ENCODE results near the gene ACO2.
A peak's percentile ranks its signal among the peaks of the same experiment; 100 is the strongest.

The ACO2 gene

GRCh38 chr22:41524809-41525449 lies 56.0 kb downstream of the ACO2 start:
- peaks cover 72% of the 10 kb centered on the region for H3K36me3 ChIP-seq
- no peaks in the 10 kb centered on the region for H3K4me1 ChIP-seq
- no peaks in the 10 kb centered on the region for H3K9me3 ChIP-seq
- no peak for TF ChIP-seq CTCF (IDR thresholded peaks at IDR 0.05; ENCODE audit: low read depth, low read length)
- DNase-seq: no peak
- H3K4me3 ChIP-seq (ENCODE audit: low read depth, low read length): no peak overlapping the region
- H3K27me3 ChIP-seq: no peaks in the 10 kb centered on the region

DNA sequence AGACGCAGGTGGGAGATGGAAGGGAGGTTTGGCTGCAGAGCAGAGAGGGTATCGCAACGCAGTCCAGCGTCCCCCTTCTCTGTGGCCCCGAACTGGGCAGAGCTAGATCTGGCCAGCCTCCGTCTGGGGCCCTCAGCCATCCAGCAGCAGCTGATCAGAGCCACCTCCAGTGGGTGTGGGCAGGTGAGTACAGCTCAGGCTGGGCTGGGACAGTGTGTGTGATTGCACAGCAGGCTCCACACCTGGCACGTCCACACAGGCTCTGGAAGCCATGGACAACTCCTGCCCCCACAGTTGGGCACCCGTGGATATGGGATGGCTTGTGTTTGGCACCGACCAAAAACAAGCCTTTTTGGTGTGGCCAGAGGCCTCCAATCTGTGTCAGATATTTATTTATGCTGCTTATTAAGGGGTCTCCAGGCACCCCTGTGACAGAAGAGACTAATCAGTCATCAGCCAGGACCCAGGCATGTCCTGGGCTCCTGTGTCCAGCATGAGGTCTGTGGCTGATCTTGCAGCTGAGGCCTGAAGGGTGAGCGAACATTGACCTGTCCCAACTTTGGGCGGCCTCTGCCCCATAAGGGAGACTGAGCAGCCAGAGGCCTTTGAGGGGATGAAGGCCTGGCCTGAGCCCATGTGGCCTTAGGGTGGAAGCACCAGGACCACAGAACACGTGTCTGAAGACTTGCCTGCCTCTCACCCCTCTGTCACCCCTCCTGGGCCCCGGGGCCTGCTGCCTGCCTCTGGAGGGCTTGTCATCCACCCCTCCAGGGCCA lies 56.7 kb downstream of the ACO2 start:
- H3K36me3 ChIP-seq: peaks cover 79% of the 10 kb centered on the region
- H3K4me3 ChIP-seq (ENCODE audit: low read depth, low read length): no peak overlapping the region
- no peak for DNase-seq
- H3K4me1 ChIP-seq: no peaks in the 10 kb centered on the region
- H3K27me3 ChIP-seq: no peaks in the 10 kb centered on the region
- H3K9me3 ChIP-seq: no peaks in the 10 kb centered on the region
- no peak for TF ChIP-seq CTCF (IDR thresholded peaks at IDR 0.05; ENCODE audit: low read depth, low read length)

DNA sequence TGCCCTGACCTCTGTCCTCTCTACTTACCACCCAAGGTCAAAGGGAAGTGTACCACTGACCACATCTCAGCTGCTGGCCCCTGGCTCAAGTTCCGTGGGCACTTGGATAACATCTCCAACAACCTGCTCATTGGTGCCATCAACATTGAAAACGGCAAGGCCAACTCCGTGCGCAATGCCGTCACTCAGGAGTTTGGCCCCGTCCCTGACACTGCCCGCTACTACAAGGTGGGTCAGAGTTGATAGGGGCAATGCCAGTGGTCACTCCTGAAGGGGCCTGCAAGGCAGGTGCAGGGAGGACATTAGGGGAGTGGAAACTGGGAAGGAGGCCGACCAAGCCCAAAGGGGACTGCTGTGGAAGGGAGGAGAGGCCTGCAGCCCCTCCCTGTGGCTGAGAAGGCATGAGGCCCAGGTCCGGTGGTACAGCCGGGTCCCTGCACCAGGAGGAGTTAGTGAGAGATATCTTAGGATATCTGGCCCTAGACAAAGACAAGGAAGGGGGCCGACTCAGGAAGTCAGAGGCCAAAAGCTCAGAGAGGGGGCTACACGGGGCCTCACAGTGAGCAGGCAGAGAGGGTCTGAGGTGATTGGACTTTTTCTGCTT lies 57.4 kb downstream of the ACO2 start:
- TF ChIP-seq CTCF (IDR thresholded peaks at IDR 0.05; ENCODE audit: low read depth, low read length): no peak
- Histone ChIP-seq H3K27me3 (no peaks in the 10 kb centered on the region), H3K4me3 (ENCODE audit: low read depth, low read length) (no peak overlapping the region), H3K4me1 (no peaks in the 10 kb centered on the region), H3K9me3 (no peaks in the 10 kb centered on the region), H3K36me3 (peaks cover 86% of the 10 kb centered on the region)
- no peak for DNase-seq

- DNase-seq: peak; percentile 62
- no peaks in the 10 kb centered on the region for H3K9me3 ChIP-seq
- peak; percentile 84 for TF ChIP-seq CTCF (IDR thresholded peaks at IDR 0.05; ENCODE audit: low read depth, low read length)
- H3K27me3 ChIP-seq: no peaks in the 10 kb centered on the region
- no peak overlapping the region for H3K4me3 ChIP-seq (ENCODE audit: low read depth, low read length)
- H3K36me3 ChIP-seq: peaks cover 94% of the 10 kb centered on the region
- H3K4me1 ChIP-seq: no peaks in the 10 kb centered on the region; the same call in 1 of the 2 replicates
Measured at GRCh38 chr22:41526830-41527799, 58.2 kb downstream of the ACO2 start.

- H3K36me3 ChIP-seq: peaks cover 94% of the 10 kb centered on the region
- H3K4me3 ChIP-seq (ENCODE audit: low read depth, low read length): no peak overlapping the region
- no peak for DNase-seq
- TF ChIP-seq CTCF (IDR thresholded peaks at IDR 0.05; ENCODE audit: low read depth, low read length): no peak
- no peaks in the 10 kb centered on the region; the same call in 1 of the 2 replicates for H3K4me1 ChIP-seq
- no peaks in the 10 kb centered on the region for H3K27me3 ChIP-seq
- no peaks in the 10 kb centered on the region for H3K9me3 ChIP-seq
Measured at GRCh38 chr22:41528132-41528766, 59.3 kb downstream of the ACO2 start.

Data from BE2C (cell line).